Measurements from ENCODE around the gene PAFAH1B1.
"Not testable (repeated sequence)": the region's sequence is repeated elsewhere in the genome, so short reads cannot be mapped to it uniquely, and the experiment has no call there.

Gene PAFAH1B1

GRCh38 chr17:2634361-2634960, 41.0 kb downstream of the PAFAH1B1 start:
- no peak for DNase-seq (ENCODE audit: low read depth in 1 of 2, low spot score in 1 of 2)

- no peak for DNase-seq (ENCODE audit: low read depth in 1 of 2, low spot score in 1 of 2)
These were observed 41.8 kb downstream of the PAFAH1B1 start for GRCh38 chr17:2635241-2635640.

GRCh38 chr17:2635675-2636074, 42.2 kb downstream of the PAFAH1B1 start:
- DNase-seq (ENCODE audit: low read depth in 1 of 2, low spot score in 1 of 2) = no peak

GRCh38 chr17:2636169-2636930, 42.9 kb downstream of the PAFAH1B1 start:
- DNase-seq (ENCODE audit: low read depth in 1 of 2, low spot score in 1 of 2) = no peak

GRCh38 chr17:2637422-2637821, 44.0 kb downstream of the PAFAH1B1 start:
- DNase-seq (ENCODE audit: low read depth in 1 of 2, low spot score in 1 of 2) = no peak

GRCh38 chr17:2644971-2645370, 51.5 kb downstream of the PAFAH1B1 start:
- no peak for DNase-seq (ENCODE audit: low read depth in 1 of 2, low spot score in 1 of 2)

- DNase-seq (ENCODE audit: low read depth in 1 of 2, low spot score in 1 of 2) = no peak
These were observed 54.5 kb downstream of the PAFAH1B1 start for GRCh38 chr17:2647957-2648356.

- no peak for DNase-seq (ENCODE audit: low read depth in 1 of 2, low spot score in 1 of 2)
These were observed 55.7 kb downstream of the PAFAH1B1 start for GRCh38 chr17:2649191-2649590.

- DNase-seq (ENCODE audit: low read depth in 1 of 2, low spot score in 1 of 2) = not testable (repeated sequence)
These were observed 59.5 kb downstream of the PAFAH1B1 start for GRCh38 chr17:2652911-2653310.

- no peak for DNase-seq (ENCODE audit: low read depth in 1 of 2, low spot score in 1 of 2)
These were observed 62.1 kb downstream of the PAFAH1B1 start for GRCh38 chr17:2655546-2655945.

- DNase-seq (ENCODE audit: low read depth in 1 of 2, low spot score in 1 of 2) = no peak
These were observed 62.8 kb downstream of the PAFAH1B1 start for GRCh38 chr17:2656283-2656682.

GRCh38 chr17:2659337-2659736, 65.9 kb downstream of the PAFAH1B1 start:
- not testable (repeated sequence) for DNase-seq (ENCODE audit: low read depth in 1 of 2, low spot score in 1 of 2)

GRCh38 chr17:2660410-2660809, 67.0 kb downstream of the PAFAH1B1 start:
- DNase-seq (ENCODE audit: low read depth in 1 of 2, low spot score in 1 of 2) = not testable (repeated sequence)

- no peak for DNase-seq (ENCODE audit: low read depth in 1 of 2, low spot score in 1 of 2)
These were observed 78.6 kb downstream of the PAFAH1B1 start for GRCh38 chr17:2672026-2672425.

- DNase-seq (ENCODE audit: low read depth in 1 of 2, low spot score in 1 of 2) = not testable (repeated sequence)
These were observed 85.8 kb downstream of the PAFAH1B1 start for GRCh38 chr17:2679247-2679646.

GRCh38 chr17:2680961-2681360, 87.5 kb downstream of the PAFAH1B1 start:
- no peak for DNase-seq (ENCODE audit: low read depth in 1 of 2, low spot score in 1 of 2)

GRCh38 chr17:2681650-2682049, 88.2 kb downstream of the PAFAH1B1 start:
- no peak for DNase-seq (ENCODE audit: low read depth in 1 of 2, low spot score in 1 of 2)

GRCh38 chr17:2682176-2682938, 88.9 kb downstream of the PAFAH1B1 start:
- DNase-seq (ENCODE audit: low read depth in 1 of 2, low spot score in 1 of 2) = no peak

- no peak for DNase-seq (ENCODE audit: low read depth in 1 of 2, low spot score in 1 of 2)
These were observed 90.5 kb downstream of the PAFAH1B1 start for GRCh38 chr17:2683912-2684311.

GRCh38 chr17:2684549-2684948, 91.1 kb downstream of the PAFAH1B1 start:
- DNase-seq (ENCODE audit: low read depth in 1 of 2, low spot score in 1 of 2) = no peak

GRCh38 chr17:2685696-2686095, 92.2 kb downstream of the PAFAH1B1 start:
- DNase-seq (ENCODE audit: low read depth in 1 of 2, low spot score in 1 of 2) = no peak

GRCh38 chr17:2687074-2687418, 93.6 kb downstream of the PAFAH1B1 start:
- DNase-seq (ENCODE audit: low read depth in 1 of 2, low spot score in 1 of 2) = no peak
